Measurements from ENCODE around the gene KIAA1755. TPM values are rescaled to one million over a fixed set of nuclear protein-coding genes. Genes with fewer than 3 reads are reported as not detected.

KIAA1755 gene
- total and polyA plus RNA-seq, 9 of the 15 experiments (the other 6 are each of a cell fraction or from before 2014, with no cell fraction given) = not detected

DNA sequence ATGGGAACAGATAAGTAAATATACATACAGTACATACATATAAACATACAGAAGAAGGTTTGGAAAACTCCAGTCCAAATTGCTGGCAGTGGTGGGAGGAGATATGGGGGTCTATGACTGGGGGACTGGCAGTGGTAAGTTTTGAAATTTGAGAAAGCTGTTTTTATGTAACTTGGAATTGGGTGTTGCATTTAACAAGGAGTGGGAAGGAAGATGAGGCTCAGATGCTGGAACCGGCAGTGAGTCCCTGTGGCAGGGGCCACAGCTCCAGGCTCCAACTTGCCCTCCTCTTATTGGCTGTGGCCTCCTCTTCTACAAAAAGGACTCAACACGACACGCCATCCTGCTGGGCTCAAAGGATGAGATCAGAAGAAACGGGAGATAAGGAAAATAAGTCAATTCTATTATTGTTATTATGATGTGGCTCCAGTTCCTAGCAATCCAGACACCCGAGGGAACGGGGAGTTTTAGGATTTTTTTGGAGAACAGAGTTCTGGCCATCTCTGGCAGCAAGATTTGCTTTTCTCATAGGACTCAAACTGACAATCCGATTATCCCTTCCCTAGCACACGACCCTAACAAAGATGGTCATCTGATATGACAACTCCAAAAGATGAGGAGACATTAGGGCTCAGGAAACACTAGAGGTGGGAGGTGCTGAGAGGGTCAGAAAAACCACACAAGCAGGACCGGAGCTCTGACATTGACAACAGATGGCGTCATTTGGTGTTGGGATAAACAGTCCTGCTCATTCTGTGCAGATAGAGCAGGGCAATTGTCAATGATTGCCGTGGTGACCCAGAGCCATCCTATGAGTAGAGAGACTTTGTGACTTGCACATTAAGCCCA lies 89.5 kb downstream of the KIAA1755 start (continued):
- TF ChIP-seq, protein P1, sequence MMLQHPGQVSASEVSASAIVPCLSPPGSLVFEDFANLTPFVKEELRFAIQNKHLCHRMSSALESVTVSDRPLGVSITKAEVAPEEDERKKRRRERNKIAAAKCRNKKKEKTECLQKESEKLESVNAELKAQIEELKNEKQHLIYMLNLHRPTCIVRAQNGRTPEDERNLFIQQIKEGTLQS (IDR thresholded peaks at IDR 0.05) = peak; percentile 34; the same call in 1 of the 2 replicates
- TF ChIP-seq, protein P1 (CRISPR knock-in tag; conservative IDR thresholded peaks at IDR 0.05) = no peak
- TF ChIP-seq CREM (IDR thresholded peaks at IDR 0.05; ENCODE audit: low read depth) (peak; percentile 12; the same call in 1 of the 2 replicates), ZKSCAN8 (CRISPR knock-in tag; IDR thresholded peaks at IDR 0.05) (peak; percentile 97), RAD21 (CRISPR knock-in tag; conservative IDR thresholded peaks at IDR 0.05 in 1 of 2, IDR thresholded peaks at IDR 0.05 in 1 of 2) (0 out of 4 replicates have a peak, but pooled peaks of 1 of the 2 experiments have one; percentile 17), RCOR1 (IDR thresholded peaks at IDR 0.05; ENCODE audit: borderline replicate concordance in 1 of 2, low read depth in 2 of 2, low read length in 2 of 2) (no peak), CTBP1 (IDR thresholded peaks at IDR 0.05; ENCODE audit: borderline replicate concordance) (peak; percentile 49; the same call in 1 of the 2 replicates)
- TF ChIP-seq, protein P2, sequence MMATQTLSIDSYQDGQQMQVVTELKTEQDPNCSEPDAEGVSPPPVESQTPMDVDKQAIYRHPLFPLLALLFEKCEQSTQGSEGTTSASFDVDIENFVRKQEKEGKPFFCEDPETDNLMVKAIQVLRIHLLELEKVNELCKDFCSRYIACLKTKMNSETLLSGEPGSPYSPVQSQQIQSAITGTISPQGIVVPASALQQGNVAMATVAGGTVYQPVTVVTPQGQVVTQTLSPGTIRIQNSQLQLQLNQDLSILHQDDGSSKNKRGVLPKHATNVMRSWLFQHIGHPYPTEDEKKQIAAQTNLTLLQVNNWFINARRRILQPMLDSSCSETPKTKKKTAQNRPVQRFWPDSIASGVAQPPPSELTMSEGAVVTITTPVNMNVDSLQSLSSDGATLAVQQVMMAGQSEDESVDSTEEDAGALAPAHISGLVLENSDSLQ (IDR thresholded peaks at IDR 0.05) = peak; percentile 19; the same call in 1 of the 2 replicates

Data from K562 (cell line).